GM18507 (cell line): ENCODE measurements around the gene STAB2.

Experiments used
- DNase-seq: peaks from one replicate; pipeline ENCODE4 v3.0.0; 2011; ENCODE audit warnings: low read depth; ENCODE audit not compliant: insufficient read length; ENCODE audit errors: extremely low spot score
- FAIRE-seq: peaks from 2 replicates; lab custom pipeline; 2011; peaks lifted over from hg19 to GRCh38; lab: Jason Lieb, UNC

STAB2 gene

GRCh38 chr12:103728323-103728722, 141.2 kb downstream of the STAB2 start:
- FAIRE-seq, result no peak
- DNase-seq, result no peak

DNA sequence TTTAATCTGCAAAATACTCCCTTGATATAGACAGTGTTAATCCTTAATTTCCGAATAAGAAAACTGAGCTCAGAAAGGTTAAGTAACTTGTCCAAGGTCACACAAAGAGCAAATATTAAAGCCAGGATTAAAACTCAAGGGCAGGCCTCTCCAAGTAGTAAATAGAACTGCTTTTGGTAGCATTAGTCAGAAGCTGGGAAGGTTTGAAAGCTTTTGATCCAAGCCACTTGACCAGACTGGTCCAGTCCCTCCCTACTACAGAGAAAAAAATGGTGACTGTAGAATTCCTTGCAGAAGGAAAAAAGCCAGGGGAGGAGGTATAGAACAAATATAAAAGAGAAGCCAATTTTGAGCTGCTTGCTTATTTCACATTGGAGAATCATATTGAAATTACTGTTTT, 142.4 kb downstream of the STAB2 start:
- FAIRE-seq (no peak), DNase-seq (no peak)

DNA sequence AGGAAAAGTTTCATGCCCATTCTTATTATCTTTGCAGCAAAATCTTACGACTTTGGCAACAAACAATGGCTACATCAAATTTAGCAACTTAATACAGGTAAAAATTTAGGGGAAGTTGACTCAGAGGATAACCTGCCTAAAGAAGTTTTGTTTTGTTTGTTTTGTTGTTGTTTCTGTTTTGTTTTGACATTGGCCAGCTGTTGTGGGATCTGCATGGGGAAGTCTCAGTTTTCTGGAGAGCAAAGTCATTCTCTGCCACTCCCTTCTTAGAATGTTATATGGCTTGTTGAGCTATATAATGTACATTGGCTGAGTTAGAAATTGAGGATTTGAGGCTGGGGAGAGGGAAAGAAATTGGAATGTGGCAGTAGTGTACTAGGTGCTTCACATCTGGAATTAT, 144.5 kb downstream of the STAB2 start:
- FAIRE-seq, result no peak
- DNase-seq, result no peak

DNA sequence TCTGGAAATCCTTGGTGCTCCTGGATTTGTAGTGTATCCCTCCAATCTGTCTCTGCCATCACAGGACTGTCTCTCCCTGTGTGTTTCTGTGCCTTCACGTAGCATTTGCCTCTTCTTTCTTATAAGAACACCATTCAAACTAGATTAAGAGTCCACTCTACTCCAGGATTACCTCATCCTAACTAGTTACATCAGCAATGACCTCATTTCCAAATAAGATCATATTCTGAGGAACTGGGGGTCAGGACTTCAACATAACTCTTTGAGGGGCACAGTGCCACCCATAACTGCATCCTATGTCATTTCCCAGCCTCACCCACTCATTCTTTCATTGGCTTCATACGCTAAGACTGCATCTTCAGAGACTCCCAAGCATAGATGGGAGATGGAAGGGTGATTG, 147.8 kb downstream of the STAB2 start:
- no peak for FAIRE-seq

GRCh38 chr12:103735291-103735690, 148.2 kb downstream of the STAB2 start:
- FAIRE-seq, result no peak

More for the DNA sequence above, 147.8 kb downstream of the STAB2 start:
- no peak for DNase-seq

GRCh38 chr12:103736572-103736971, 149.5 kb downstream of the STAB2 start:
- no peak for DNase-seq
- no peak for FAIRE-seq

More at GRCh38 chr12:103735291-103735690, 148.2 kb downstream of the STAB2 start:
- no peak for DNase-seq

GRCh38 chr12:103737881-103738280, 150.8 kb downstream of the STAB2 start:
- no peak for FAIRE-seq
- DNase-seq, result no peak

- no peak for FAIRE-seq
- no peak for DNase-seq
Observed at GRCh38 chr12:103742349-103742932, 155.4 kb downstream of the STAB2 start.

DNA sequence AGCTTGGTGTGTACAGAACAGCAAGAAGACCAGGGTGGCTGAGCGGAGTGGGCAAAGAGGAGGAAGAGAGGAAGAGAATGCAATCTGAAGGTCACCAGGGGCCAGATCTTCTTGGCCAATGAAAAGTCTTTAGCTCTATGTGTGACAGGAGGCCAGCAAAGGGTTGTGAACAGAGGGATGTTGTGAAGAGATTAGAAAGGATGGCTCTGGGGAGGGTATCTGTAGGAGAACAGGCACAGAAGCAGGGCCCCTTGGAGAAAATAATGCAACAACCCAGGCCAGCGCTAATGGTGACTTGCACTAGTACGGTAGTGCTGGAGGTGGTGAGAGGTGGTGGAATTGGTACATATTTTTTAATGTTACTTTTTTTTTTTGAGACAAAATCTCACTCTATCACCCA, 156.7 kb downstream of the STAB2 start:
- FAIRE-seq (no peak), DNase-seq (no peak)

DNA sequence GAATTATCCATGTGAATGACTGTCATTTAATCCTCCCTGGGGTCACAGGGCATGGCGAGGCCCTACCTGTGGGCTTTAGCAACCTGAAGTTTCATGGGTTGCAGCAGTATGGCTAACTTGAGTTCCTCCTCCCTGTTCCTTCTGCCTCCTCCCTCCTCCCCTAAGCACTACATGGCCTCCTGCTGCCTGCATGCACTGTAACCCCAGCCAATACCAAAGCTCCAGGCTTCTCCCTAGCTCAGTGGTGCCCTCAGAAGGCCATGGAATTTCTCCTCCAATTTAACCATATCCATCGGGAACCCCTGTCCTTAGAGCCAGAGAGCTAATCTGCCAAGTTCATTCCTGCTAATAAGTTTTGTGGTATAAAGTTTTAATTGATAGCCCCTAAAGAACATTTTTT, 158.9 kb downstream of the STAB2 start:
- DNase-seq (no peak), FAIRE-seq (no peak)

DNA sequence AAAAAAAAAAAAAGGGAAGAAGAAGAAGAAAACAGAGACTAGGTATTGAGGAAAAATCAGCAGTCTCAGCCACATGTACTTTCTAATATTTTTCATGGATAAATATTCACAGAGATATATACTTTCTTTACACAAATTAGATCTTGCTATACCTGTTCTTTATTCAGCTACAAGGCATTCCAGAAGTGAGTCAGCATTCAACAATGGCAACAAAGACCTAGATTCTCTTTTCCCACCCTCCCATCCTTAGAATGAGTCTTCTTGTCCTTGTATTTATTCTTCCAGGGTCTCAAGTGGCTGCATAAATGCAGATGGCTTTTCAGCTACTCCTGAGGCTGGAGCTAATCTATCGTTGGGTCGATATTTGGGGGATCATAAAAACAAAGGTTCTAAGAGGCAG, 160.9 kb downstream of the STAB2 start:
- FAIRE-seq, result no peak
- DNase-seq, result no peak

GRCh38 chr12:103748875-103749274, 161.8 kb downstream of the STAB2 start:
- FAIRE-seq (no peak), DNase-seq (no peak)

DNA sequence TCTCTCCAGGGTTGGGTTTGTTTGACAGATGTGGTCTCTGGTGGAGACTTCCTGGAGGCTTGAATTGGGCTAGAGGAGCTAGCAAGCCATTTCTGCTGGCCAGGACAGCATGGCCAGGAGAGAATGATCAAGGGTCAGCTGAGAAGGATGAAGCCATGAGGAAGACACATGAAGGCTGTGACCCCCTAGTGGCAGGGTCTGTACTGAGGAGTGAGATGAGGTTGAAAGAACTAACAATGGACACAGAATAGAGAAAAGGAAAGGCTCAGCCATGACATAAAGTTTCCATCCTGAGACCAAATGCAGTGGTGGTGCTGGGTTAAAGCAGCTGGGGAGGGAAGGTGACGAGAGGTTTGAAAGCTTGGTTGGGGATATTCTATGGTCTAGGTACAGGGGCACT, 164.1 kb downstream of the STAB2 start:
- DNase-seq (no peak), FAIRE-seq (no peak)

DNA sequence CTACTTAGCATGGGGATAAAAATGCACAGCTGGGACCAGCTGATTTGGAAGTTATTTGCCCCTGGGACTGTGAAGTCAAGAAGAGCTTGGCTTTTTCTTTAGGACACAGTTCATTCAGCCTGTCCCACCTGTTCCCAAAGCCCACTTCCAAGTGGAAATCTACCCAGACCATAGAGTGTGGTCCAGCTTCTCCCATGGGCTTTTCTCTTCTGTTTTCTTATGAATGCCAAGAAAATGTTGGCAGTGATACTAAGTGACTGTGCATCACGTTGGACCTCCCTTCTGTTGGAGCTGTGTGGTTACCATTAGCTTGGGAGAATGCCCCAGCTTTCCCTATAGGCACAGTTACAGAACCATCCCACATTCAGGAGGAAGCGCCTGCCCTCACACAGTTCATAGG, 164.5 kb downstream of the STAB2 start:
- DNase-seq (no peak), FAIRE-seq (no peak)

GRCh38 chr12:103755425-103755824, 168.4 kb downstream of the STAB2 start:
- FAIRE-seq, result no peak

DNA sequence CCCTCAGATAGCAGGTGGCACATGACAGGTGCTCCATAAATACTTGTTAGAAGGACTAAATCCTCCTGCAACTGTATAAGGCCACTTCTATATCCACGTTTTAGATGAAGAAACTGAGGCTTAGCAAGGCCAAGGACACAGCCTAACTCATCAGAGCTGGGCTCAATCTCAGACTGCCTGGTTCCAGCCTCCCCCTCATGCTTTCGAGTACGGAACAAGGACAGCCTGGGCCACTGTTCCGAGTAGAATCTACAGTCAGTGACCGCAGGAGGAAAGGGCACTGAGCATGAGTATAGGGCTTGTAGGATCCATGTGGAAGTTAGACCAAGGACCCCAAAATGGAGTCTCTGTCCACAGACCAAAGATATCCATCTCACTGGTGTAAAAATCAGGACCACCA, 169.4 kb downstream of the STAB2 start:
- DNase-seq (no peak), FAIRE-seq (no peak)

More at GRCh38 chr12:103755425-103755824, 168.4 kb downstream of the STAB2 start:
- no peak for DNase-seq

GRCh38 chr12:103757248-103757647, 170.2 kb downstream of the STAB2 start:
- DNase-seq (no peak), FAIRE-seq (no peak)

GRCh38 chr12:103758310-103759089, 171.4 kb downstream of the STAB2 start:
- no peak for FAIRE-seq

GRCh38 chr12:103762473-103762872, 175.4 kb downstream of the STAB2 start:
- DNase-seq (no peak), FAIRE-seq (no peak)

More at GRCh38 chr12:103758310-103759089, 171.4 kb downstream of the STAB2 start:
- no peak for DNase-seq

- FAIRE-seq, result no peak
Observed at GRCh38 chr12:103765322-103765721, 178.2 kb downstream of the STAB2 start.

GRCh38 chr12:103766028-103766427, 179.0 kb downstream of the STAB2 start:
- DNase-seq (no peak), FAIRE-seq (no peak)

More at GRCh38 chr12:103765322-103765721, 178.2 kb downstream of the STAB2 start:
- DNase-seq, result no peak
